Activated T-helper 1 cell treated with anti-CD3 and anti-CD28 coated beads, Interleukin-2, amount 50 U/mL, for 16 hours (primary cell): Measurements from ENCODE around the gene PREX1.
"Not testable (repeated sequence)": the region's sequence is repeated elsewhere in the genome, so short reads cannot be mapped to it uniquely, and the experiment has no call there.

Experiments
- DNase-seq, 2 donors: peaks; one replicate each; pipeline ENCODE4 v3.0.0-alpha.2; 2020; ENCODE audit warnings: low read depth in 1 of 2, low spot score in 1 of 2

The PREX1 gene

DNA sequence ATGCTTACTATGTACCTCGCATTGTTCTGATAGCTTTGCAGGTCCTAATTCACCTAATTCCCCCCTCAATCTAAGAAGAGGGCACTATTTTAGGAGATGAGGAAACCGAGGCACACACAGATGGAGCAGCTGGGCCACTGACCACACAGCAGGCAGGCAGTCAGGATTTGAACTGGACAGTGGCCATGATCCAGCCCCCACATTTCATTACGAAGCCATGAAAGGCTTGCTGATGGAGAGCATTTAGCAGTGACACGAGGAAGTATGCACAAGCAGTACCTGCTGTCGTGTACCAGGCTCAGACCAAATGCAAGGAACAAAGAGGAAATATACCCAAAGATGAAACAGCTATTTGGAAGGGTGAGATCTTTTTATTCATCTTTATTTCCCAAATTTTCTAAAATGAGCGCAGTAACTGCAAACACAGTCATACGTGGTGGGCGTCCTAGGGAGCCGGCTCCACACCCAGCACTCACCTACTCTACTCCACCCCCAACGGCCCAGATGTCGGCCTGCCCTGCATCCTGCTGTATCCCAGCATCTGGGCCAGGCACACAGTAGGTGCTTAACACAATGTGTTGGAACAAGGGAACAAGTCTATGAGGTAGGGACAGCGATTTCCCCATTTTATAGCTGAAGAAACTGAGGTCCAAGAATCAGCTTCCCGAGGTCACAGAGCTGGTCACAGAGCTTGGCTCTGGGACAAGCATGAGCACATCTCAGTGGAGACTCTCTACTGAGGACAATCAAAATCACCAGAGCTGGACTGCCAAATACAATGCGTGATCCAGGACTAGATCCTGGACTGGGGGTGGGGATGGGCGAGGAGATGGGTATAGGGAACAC, 15.0 kb downstream of the PREX1 start:
- no peak for DNase-seq

DNA sequence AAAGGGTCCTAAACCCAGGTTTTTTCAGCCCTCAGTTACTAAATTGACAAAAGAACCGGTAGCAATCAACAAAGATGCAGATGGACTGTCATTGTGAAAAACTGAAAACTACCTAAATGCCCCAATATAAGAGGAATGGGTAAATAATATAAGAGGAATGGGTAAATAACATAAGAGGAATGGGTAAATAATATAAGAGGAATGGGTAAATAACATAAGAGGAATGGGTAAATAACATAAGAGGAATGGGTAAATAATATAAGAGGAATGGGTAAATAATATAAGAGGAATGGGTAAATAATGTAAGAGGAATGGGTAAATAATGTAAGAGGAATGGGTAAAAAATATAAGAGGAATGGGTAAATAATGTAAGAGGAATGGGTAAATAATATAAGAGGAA, 15.7 kb downstream of the PREX1 start:
- not testable (repeated sequence) for DNase-seq

DNA sequence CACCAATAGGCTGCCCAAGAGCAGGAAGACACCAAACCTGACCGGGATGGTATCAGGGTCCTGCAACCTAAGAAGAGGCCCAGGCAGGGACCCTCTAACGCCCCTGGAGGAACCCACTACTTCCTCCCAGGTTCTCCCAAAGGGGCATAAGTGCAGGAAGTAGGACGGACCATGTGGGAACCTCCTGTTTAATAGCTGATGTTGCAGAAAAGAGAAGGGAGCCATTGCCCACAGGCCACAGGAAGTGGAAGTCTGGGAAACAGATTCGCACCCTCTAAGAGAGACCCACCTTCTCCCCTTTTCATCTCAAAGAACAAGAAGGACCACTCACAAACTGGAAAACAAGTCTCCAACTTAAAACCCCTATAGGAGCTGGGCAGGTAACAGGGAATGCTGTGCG, 18.1 kb downstream of the PREX1 start:
- DNase-seq = no peak

DNA sequence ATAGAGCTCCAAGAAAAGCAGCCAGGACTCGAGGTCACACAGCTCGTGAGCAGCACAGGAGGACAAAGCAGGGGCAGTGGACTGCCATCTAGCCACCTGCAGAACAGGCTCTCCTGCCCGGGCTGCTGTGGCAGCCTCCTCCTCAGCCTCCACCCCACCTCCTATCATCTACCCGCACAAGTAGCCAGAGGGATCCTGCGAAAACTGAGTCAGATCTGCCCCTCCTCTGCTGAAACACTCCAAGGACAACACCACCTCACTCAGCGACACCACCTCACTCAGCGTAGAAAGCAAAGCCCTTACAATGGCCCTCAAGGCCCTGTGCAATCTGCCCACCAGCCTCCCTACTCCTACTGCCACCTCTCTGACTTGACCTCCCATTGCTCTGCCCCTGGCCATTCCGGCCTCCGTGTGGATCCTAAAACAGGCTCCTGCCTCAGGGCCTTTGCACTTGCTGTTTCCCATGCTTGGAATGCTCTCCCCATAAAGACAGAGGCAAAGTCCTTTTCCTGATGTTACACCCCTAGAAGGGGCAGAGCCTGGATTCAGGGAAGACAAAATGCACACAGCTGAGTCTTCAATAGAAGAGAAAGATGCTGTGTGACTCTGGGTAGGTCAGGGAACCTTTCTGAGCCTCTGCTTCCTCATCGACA, 19.3 kb downstream of the PREX1 start:
- no peak for DNase-seq

DNA sequence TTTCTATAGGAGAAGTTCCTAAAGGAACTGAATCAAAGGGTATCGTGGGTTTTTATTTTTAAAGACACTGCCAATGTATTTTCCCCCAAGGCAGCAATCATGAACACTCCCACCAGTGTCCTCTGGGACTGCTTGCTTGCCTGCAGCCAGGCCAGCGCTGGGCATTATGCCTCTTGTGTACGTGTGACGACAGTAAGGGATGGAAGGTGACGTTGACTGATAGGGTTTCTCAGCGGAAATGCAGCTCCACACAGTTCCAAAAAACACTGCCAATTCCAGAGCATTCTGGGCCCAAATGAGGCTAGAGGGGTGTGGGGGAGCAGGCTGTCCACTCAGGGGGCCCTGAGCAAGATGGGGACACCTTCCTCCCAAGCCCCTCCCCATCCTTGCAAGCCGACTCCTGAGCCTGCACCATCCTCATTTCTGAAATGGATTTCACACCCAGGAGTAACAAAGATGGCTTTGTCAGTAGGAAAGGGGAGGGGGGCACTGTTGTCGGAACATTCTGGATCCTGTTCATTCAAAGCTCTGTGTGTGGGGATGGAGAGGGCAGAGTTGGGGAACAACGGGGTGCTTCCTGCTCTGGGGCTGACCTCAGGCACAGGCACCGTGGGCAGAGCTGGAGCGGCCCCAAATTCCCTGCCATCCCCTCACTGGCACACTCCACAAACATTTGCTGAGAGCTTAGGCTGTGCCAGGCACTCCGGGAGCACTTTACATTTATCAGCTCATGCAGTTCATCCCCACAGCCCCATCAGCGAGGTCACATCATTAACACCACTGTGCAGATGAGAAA, 20.0 kb downstream of the PREX1 start:
- no peak for DNase-seq

DNA sequence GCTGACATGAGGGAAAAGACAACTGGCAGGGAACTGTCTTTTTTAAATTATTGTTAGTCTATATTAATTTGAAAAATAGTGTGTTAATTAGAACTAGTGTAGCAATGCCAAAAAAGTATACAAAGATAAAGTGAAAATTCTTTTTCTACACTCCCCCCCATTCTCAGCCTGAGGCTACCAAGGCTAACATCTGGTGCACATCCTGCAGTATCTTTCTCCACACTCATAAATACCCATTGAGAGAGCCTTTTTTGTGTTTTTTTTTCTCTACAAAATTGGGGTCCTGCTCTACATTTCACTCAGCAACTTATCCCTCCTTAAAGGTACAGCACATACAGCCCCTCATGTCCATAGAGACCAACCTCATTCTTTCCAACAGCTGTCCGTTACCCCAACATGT, 20.7 kb downstream of the PREX1 start:
- no peak for DNase-seq

DNA sequence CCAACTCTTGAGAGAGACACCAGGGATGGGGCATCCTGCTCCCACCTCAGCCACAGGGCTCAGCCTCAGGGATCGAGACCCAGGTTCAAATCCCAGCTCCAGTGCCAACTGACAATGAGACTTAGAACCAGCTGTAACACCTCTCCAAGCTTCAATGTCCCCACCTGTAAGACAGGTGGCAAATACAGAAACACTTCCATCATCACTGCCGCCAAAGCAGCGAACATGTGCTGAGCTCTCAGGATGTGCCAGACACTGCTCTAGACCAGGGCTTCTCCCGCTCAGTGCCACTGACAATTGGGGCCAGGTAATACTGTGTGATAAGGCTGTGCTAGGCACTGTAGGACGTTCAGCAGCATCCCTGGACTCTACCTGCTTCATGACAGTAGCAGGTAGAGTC, 22.1 kb downstream of the PREX1 start:
- DNase-seq = no peak

DNA sequence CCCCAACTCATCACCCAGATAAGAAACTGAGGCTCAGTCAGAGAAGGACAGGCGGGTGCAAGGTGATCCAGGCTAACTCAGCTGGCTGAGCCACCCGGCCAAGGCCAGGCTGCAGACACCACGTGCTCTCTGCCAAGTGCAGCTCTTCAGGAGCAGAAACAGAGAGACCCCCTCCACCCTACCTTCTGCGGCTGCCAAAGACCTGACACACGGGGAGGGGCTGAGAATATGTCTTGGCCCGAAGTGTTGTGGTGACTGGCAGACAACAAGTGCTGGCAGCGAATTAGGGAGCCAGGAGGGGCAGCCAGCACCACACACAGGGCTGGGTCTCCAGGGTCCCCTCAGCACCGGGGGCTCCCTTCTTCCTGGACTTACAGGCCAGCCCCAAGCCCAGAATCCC, 22.5 kb downstream of the PREX1 start:
- DNase-seq = no peak

DNA sequence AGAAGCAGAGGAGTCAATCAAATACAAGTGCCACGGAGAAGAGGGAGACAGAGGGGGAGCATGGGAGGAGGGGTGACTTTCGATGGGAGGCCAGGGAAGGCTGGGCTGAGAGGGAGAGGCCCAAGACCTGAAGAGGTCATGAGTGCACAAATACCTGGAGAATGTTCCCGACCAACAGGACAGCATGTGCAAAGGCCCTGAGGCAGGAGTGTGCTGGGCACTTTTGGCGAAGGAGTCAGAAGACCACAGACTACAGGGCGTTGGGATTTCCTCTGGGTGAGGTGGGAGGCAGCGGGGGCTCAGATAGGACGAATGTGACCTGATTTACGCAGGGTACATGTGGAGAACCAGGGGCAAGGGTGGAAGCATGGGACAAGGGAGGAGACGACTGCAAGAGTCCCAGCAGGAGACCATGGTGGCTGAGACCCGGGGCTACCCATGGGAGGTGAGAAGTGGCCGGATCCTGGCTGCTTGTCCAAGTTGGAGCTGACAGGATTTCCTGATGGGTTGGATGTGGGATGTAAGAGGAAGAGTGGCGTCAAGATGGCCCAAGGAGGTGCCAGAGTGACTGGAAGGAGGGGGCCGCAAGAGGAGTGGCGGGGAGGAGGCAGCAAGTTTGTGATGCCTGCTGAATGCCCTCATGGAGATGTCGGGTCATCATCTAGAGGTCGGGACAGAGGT, 23.4 kb downstream of the PREX1 start:
- no peak for DNase-seq

DNA sequence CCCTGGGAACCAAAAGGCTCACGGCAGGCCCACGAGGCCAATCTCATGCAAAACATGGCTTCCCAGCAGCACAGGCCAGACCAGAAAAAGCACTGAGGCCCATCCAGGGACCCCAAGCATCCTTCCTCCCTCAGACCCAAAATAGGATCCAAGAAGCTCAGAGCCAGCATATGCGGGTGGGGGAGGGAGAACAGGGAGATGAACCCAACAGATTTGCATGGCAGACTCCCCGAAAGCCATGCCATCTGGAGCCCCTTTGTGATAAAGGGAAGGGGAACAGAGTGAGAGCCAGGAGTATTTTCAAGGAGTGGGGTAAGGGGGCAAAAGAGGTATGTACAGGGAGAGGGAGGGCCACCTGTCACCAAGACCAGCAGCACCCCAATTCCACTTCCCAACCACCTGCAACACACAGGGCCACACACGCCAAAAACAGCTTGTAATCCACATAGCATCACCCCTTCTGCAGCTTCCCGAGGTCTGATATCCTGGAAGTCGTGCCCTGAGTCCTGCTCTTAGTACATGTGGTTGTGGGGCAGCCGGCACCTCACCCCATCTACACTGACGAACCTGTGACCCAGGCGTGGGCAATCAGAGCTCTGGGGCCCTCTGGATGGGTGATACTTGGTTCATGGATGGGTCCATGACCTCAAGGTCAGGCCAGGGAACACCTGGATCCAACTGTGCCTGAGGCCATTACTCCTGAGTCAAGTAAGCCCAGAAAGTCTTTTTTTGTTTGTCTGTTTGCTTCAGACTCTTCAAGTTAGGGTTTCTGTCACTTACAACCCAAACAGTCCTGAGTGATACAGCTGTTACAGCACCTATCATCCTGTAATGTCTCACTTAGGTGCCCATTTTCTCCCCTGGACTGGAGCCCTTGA, 24.4 kb downstream of the PREX1 start:
- no peak for DNase-seq

DNA sequence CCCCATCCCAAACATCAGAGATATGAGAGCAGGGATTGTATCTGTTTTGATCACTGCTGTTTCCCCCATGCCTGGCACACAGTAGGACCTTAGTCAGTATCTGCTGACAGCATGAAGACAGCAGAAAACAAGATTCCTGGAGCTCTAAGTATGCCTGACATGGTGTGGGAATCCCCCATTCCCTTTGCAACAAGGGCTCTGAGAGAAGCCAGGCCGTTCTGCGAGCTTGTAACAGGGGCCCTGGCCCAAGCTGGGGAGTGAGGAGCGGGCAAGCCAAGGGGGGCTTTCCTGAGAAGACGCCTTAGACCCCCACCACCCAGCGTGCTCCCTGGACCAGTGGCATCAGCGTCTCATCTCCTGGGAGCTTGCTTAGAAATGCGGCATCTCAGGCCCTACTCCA, 25.2 kb downstream of the PREX1 start:
- DNase-seq = no peak

DNA sequence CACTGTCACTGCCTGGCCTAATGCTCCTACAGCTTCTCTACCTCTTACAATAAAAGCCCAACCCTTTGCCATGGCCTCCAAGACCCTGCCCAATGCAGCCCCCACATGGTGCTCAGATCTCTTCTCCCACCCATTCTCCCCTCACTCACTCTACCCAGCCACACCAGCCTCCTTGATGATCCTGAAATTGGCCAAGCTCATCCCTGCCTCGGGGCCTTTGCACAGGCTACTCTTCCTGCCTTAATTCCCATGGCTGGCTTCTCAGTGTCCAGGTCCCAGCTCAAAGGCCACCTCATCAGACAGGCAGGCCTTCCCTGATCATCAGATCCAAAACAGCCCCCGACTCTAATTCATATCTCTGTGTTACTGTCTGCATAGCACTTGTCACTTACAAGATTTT, 25.6 kb downstream of the PREX1 start:
- DNase-seq = no peak

DNA sequence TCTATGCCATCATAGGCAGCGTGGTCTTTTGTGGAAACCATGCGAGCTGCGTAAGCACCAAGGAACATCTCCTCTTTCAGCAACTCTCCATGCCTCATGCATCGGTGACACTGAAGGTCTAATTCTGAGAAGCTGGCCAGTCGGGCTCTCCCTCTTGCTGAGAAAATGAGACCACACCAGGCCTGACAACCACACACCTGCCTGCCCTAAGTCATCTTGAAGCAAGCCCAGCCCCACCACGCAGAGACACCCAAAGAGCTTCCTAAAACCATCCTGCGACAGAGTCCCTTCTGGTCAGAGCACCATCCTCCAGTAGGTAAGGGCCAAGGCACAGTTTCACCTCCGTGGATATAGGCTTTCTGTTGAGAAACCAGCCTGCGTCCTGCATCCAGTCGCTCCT, 26.6 kb downstream of the PREX1 start:
- DNase-seq = no peak

DNA sequence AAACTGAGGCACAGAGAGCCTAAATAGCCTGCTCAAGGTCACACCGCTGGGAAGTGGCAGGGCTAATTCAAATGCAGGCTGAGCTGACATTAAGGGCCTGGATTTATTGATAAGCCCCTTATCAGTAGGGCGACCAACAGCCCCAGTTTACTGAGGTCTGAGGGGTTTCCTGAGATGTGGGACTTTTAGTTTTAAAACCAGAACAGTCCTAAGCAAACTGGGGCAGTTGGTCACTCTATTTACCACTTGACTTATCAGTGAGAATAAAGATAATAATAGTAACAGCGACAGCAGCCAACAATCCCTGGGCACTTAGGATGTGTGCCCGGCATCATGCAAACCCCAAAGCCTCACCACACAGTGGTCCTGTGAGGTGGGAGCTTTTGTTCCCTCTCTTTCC, 27.6 kb downstream of the PREX1 start:
- no peak for DNase-seq

DNA sequence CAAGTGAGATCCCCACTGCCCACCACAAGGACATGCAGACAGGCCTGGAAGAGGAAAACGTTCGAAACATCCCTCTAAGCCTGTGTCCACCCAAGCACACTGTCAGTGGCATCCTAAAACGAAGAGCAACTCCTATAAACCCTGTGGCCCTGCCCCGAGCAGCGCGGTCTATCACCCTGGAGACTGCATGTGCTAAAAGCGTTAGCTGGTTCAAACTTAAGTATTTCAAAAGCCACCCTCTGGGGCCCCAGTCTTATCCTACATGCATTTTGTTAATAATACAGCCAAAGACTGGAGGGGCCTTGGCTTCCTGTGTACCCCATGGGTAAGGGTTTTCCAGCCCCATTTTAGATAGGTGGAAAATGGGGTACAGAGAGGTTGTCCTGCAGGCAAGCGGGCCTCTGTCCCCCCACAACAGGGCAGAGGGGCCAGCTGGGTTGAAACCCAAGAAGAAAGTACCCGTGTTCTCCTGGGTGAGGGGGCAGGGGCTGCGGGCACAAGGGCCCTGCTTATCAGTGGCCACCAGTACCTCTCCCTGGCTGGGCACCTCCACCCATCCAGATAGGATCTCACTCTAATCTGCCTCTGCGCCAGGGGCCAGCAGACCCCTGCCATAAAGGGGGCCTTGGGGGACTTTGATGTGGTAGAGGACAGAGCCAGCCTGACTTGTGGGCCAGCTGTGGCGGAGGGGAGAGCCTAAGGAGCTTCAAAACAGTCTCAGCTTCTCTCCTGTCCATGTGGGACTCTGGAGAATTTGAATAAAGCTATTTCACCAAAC, 28.3 kb downstream of the PREX1 start:
- no peak for DNase-seq

DNA sequence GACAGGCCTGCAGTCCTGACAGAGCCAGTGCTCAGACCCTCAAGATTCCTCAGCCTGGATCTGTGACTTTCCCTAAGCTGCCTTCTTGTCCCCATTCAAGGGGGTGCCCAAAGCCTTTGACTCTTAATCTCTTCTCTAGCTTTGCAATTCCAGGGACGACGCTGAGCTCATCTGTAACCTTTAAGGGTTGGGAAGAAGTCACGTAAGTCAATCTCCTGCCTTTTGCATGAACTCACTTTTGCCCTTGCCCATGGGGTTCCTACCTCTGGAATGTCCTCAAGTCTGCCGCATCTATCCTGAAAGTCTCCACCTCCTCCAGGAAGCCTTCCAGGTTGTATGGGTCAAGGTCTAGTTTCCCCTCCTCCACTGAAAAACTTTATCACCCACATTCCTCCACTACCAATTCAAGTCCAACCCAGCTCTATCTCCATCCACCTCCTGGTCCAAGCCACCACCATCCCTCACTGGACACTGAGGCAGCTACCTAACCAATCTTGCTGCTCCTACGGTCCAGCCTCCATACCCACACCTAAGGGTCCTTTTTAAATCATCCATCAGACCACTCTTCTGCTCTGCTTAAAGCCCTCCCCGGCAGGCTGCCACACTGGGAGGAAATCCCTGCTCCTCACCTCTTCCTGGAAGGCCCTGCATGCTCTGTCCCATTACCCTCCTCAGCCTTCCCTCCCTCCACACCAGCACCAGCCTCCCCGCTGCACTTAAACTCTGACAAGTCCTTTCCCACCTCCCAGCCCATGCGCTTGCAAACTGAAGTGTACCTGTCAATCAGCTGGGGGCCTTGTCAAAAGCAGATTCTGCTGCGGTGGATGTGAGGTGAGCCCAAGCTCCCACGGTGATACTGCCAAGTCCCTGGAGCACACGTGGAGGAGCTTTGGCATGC, 29.7 kb downstream of the PREX1 start:
- no peak for DNase-seq

DNA sequence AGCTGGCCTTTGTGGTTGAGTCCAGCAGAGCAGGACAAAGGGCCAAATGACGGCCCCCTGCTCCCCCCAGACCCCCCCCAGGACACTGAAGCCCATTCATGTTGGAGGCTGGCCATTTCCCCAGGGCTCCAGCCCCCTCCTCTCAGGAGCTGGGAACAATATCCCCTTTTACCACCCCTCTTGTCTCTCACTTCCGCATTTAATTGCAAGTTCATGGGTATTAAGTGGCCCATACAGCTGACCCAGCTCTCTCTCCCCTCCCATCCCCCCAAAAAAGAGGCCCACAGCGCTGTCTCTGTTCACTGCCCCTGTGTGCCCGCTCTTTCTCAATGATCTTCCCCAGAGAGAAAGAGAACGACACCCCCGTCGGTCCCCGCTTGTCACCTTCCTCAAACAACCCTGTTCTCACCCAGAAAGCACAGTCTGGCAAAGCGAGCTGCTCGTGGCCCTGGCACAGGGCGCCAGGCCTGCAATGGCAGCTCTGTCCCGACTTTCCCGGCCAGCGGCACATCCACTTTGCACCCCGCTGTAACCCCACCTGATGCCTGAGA, 30.4 kb downstream of the PREX1 start:
- DNase-seq = no peak

DNA sequence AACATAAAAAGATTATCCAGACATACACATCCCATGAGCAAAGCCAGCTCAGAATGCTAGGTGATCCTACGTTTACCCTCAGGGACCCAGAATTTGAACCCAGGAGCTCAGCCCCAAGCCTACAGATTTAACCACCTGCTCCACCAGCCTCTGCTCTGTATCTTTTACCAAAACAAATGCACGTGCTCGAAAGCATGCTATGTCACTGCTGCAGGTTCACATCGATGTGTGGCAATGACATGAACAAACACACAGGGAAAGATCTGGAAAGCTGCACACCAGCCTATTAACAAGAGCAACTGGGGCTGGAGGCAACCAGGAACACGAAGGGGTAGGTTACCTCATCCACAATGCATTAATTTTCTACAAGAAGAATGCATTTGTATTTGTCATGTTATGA, 32.1 kb downstream of the PREX1 start:
- no peak for DNase-seq
